GM18868 (cell line): ENCODE results near the gene GPR89A.
"Not testable (repeated sequence)": the region's sequence is repeated elsewhere in the genome, so short reads cannot be mapped to it uniquely, and the experiment has no call there.

ENCODE experiments used
- ATAC-seq: cut with Tn5 transposase; IDR thresholded peaks from one replicate; pipeline ENCODE4 v1.9.1; 2021; ENCODE audit warnings: mild to moderate bottlenecking, moderate library complexity; ENCODE audit not compliant: unreplicated experiment

Gene GPR89A

GRCh38 chr1:145607833-145608733 is at the start of gene GPR89A:
Gene GPR89A, plus strand, starts transcription at chr1:145607988. Its CDS starts 146 bp downstream, at chr1:145608134.
- peak; percentile 95 for ATAC-seq

DNA sequence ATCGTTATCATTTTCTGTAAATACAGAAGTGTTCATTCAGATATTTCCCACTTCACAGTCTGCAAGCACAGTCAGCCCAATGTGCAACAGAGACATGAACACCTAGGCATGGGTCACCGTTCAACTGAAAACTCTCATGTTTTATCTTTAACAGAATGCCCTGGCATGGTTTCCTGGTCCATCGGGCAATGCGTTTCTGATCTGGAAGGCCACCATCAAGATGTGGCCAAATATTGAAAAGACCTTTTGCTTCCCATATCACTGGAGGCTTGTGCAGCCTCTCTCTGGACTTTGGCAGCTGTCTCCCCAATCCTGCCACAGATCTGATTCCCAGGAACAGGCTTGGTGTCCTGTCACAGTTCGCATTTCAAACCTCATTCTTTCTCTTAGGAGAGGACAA is 21.0 kb upstream of the GPR89A start:
- not testable (repeated sequence) for ATAC-seq

GRCh38 chr1:145590806-145591205 is 17.0 kb upstream of the GPR89A start:
- ATAC-seq: not testable (repeated sequence)

DNA sequence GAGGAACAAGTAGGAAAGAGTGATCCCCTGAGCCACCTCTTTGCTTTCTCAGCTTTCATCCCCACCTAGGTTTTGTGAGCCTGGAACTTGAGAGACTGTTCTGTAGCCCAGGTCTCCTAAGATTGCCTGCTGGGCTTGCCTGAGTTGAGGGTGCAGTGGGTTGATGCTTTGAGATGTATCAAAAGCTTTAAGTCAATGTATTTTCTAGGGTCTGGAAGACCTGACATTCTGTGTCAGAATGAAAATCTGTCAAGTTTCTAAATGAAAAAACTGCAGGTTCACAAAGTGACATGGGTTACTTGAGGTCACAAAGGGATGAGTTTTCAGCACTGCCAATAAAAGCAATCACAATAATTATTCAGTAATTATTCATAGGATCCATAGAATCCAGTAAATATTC is 15.4 kb upstream of the GPR89A start:
- ATAC-seq: not testable (repeated sequence)

DNA sequence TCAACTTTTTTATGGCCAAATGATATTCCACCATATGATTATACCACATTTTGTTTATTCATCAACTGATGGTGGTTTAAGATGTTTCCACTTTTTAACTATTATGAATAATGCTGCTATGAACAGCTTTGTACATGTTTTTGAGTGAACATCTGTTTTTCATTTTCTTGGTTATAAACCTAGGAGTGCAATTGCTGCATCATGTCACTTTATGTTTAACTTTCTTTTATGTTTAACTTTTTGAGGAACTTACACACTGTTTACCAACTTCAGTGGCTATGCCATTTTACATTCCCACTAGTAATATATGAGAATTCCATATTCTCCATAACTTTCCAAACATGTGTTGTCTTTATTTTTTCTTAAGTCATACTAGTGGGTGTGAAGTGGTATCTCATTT is 12.4 kb upstream of the GPR89A start:
- not testable (repeated sequence) for ATAC-seq

DNA sequence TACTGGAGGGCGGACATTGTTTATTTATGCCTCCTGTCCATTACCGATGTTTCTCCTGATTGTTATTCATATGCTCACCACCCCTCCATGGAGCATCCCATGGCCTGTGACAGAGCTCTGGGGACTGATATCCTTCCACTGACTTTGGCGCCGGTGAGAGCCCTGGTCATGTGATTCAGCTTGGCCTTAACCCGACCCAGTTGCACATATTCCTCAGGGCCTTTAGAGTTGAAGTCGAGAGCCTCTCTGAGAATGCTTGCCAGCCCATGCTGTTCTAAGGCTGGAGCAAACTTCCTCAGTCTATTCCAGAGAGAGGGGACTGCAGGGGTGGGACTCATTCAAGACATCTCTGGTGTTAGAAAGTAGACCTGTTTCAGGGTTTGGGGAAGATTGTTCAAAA is 11.6 kb upstream of the GPR89A start:
- not testable (repeated sequence) for ATAC-seq

GRCh38 chr1:145599426-145599825 is 8.4 kb upstream of the GPR89A start:
- ATAC-seq: not testable (repeated sequence)

- no peak for ATAC-seq
These were observed 6.2 kb upstream of the GPR89A start for GRCh38 chr1:145601593-145601992.

- ATAC-seq: not testable (repeated sequence)
These were observed 948 bp upstream of the GPR89A start for GRCh38 chr1:145606840-145607239.

DNA sequence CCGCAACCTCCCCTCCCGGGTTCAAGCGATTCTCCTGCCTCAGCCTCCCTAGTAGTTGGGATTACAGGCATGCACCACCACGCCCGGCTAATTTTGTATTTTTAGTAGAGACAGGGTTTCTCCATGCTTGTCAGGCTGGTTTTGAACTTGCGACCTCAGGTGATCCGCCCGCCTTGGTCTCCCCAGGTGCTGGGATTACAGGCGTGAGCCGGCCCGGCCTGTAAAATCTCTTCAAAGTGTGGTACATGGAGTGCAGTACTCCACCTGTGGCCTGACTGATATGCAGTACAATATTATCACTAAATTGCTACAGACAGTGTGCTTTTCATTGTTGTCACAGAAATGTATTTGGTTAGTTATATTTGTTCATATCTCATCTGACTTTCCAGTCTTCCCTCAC is 499 bp upstream of the GPR89A start:
- peak; percentile 2 for ATAC-seq

- ATAC-seq: not testable (repeated sequence)
These were observed 3.0 kb downstream of the GPR89A start for GRCh38 chr1:145610744-145611143.

- not testable (repeated sequence) for ATAC-seq
These were observed 12.3 kb downstream of the GPR89A start for GRCh38 chr1:145620073-145620472.

GRCh38 chr1:145622177-145622576 is 14.4 kb downstream of the GPR89A start:
- ATAC-seq: not testable (repeated sequence)

- ATAC-seq: not testable (repeated sequence)
These were observed 28.4 kb downstream of the GPR89A start for GRCh38 chr1:145636237-145636636.

- ATAC-seq: not testable (repeated sequence)
These were observed 34.1 kb downstream of the GPR89A start for GRCh38 chr1:145641886-145642285.

DNA sequence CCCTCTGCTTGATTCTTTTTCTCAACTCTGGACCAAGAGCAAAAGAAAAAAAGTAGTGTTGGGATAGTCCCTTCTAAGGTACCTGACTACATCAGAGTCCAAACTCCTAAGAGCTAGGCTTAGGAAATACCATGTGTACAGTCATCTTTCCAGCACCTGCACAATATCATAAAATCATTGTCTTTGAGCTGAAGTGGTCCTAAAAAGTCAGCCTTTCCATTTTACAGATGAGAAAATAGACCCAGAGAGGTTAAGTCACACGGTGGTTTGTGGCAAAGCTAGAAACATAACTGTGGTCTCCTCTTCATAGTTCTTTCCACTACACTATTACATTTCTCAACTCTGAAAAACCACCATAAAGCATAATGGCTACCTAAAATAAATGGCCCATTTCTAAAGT is 36.2 kb downstream of the GPR89A start:
- not testable (repeated sequence) for ATAC-seq

DNA sequence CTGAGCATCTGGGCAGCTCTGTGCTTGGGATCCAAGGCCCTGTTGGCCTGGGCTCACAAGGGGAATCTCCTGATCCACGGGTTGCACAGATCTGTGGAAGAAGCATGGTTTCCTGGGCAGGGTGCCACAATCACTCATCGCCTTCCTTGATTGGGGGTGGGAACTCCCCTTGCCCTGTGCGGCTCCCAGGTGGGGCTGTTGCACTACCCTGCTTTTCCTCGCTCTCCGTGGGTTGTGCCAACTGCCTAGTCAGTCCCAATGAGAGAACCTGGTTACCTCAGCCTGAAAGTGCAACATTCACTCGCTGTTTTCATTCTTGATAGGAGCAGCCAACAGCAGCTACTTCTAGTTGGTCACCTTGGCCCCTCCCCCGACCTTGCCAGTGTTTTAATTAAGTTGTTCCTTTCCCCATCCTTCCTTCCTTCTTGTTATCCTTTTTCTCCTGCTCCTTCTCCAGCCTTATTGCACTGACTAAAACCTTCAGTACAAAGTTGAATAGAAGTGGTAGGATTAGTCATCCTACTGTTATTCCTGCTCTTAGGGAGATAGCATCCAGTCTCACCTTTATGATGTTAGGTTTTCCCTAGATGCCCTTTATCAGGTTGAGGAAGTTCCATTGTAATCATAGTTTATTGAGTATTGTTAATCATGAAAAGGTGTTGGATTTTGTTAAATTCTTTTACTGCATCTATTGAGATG is 48.6 kb downstream of the GPR89A start:
- not testable (repeated sequence) for ATAC-seq

DNA sequence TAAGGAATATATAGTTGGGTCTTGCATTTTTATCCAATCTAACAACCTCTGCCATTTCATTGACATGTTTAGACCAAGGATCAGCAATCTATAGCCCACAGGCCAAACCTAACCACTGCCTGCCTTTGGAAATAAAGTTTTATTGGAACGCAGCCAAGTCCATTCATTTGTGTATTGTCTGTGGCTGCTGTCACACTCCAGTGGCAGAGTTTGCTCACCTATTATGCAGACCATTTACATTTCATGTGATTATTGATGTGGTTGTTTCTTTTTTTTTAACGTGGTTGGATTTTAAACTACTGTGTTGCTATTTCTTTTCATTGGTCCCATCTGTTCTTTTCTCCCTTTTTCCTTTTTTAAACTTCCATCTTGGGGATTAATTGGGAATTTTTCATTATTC is 54.7 kb downstream of the GPR89A start:
- not testable (repeated sequence) for ATAC-seq

DNA sequence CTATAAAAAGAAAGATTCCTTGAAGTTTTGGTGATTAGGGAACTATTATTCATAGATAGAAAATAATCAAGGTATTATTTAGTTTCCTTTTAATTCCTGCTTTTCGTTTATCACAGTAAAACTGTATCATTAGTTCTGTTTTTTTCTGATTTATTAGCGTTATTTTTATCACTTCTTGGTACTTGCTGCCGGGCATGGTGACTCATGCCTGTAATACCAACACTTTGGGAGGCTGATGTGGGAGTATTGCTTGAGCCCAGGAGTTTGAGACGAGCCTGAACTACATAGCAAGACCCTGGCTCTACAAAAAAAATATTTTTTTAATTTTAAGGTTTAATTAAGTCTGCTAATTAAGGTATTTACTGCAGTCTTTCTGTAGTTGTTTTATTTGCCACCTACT is 57.2 kb downstream of the GPR89A start:
- not testable (repeated sequence) for ATAC-seq

GRCh38 chr1:145670995-145671745 is 63.4 kb downstream of the GPR89A start:
- not testable (repeated sequence) for ATAC-seq

DNA sequence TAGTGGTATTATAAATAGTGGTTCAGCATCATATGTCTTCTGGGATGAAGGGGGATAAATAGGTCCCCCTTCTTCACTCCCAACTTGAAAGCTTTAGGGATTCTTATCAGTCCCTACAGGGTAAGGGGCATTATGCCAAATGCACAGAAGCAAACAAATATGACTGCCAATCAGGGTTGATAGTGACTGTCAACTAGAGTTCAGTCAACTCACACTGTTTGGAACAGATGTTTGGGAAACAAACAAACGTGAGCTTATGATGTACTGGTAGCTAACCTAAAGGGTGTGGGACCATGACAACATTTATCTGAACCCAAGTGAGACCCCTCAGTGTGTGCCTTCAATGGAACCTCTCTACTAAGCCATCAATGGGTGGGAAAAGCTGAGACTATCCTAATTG is 65.4 kb downstream of the GPR89A start:
- ATAC-seq: not testable (repeated sequence)
